CMK (cell line): ENCODE measurements around the gene OR51B4.
"Not testable (repeated sequence)": the region's sequence is repeated elsewhere in the genome, so short reads cannot be mapped to it uniquely, and the experiment has no call there.

Experiments
- DNase-seq: peaks from one replicate; pipeline ENCODE4 v3.0.0-alpha.2; 2010; ENCODE audit warnings: low read depth

Gene OR51B4

DNA sequence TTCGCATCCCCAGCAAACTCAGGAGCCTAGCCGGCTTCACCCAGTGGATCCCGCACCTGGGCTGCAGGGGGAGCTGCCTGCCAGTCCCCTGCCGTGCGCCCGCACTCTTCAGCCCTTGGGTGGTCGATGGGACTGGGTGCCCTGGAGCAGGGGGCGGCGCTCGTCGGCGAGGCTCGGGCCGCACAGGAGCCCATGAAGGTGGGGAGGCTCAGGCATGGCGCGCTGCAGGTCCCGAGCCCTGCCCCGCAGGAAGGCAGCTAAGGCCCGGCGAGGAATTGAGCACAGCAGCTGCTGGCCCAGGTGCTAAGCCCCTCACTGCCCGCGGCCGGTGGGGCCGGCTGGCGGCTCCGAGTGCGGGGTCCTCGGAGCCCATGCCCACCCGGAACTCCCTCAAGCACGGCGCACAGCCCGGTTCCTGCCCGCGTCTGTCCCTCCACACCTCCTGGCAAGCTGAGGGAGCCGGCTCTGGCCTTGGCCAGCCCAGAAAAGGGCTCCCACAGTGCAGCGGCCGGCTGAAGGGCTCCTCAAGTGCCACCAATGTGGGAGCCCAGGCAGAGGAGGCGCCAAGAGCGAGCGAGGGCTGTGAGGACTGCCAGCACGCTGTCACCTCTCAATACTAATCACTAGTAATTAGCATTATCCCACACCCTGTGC, 7.3 kb downstream of the OR51B4 start:
- DNase-seq: not testable (repeated sequence)

DNA sequence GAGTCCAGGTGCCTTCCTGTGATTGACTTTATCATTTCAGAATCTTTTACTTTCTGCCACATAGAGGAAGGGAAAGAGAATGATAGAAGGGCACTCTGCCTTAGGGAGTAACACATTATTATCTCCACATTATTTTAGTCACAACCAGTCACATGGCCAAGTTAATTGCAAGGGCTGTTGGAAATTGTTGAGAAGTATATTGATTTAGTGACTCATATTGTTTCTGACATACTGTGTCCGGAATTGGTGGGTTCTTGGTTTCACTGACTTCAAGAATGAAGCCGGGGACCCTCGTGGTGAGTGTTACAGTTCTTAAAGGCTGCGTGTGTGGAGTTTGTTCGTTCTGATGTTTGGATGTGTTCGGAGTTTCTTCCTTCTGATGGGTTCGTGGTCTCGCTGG, 8.7 kb downstream of the OR51B4 start:
- no peak for DNase-seq

DNA sequence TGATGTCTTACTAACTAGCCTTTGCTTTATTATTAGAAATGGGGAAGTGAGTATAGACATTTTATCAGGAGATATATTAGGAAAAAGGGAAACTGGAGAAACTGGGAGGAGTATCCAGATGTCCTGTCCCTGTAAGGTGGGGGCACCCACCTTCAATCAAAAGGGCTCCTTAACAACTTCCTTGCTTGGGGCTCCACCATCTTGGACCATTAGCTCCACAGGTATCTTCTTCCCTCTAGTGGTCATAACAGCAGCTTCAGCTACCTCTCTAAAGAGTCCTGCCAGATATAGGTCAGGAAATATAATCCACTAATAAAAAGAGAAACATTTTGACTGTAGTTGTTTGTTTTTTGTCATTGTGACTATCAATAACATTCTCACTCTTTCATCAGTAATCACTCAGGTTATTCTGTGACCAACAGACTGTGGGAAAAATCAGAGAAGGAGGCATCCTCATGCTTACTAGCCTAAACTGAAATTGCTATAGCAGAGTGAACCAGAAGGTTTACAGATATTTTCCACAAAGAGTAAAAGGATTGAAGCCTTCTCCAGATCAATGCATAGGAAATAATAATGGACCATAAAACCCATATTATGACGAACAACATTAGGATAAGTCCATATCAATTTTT, 10.4 kb downstream of the OR51B4 start:
- DNase-seq: no peak

DNA sequence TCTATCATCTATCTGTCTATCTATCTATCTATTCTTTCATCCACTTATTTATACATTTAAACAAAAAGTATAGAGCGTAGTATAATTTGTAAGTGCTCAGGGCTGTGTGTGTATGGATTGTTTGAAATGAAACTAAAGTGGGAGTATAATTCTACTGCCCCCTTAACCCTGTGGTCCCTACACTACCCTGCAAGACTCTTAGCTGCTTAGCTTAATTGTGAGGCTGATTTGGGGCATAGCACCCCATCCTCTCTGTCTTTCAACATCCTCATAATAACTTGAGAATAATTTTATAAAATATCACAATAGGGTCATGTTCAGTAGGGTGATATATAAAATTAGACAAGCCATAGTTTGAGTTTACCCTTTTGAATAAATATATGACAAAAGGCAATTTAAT, 11.6 kb downstream of the OR51B4 start:
- DNase-seq: no peak

DNA sequence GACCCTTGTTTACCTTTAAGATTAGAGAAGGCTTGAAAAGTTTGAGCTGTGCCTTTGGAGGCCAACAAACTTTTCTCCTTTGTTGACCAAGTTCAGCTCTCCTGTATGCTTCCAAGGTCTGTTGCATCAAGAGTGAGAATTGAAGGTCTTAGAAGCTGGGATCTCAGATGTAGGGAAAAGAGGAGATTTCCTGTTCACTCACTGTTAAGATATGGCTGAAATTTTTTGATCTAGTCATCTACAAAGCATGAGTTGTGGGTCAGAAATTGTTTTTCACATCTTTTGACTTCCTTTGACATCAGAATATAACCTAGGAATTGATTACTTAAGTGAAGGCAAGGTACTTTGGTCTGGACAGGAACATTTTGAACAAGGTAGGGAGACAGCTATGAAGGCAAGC, 12.1 kb downstream of the OR51B4 start:
- DNase-seq: no peak

DNA sequence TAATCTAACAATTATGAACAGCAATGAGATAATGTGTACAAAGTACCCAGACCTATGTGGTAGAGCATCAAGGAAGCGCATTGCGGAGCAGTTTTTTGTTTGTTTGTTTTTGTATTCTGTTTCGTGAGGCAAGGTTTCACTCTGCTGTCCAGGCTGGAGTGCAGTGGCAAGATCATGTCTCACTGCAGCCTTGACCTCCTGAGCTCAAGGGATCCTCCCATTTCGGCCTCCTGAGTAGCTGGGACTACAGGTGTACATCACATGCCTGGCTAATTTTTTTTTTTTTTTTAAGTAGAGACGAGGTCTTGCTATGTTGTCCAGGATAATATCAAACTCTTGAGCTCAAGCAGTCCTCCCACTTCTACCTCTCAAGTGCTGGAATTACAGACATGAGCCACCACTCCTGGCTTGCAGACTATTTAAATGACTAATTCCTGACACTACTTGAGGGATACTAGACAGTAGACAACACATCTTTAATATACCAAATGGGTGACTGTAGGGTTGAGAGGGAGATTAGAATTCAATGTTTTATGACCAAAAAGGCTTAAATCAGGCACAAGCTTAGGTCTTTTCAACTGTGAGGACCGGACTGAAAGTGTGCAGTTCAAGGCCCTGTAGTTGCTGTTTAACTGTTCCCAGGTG, 12.7 kb downstream of the OR51B4 start:
- DNase-seq: no peak

DNA sequence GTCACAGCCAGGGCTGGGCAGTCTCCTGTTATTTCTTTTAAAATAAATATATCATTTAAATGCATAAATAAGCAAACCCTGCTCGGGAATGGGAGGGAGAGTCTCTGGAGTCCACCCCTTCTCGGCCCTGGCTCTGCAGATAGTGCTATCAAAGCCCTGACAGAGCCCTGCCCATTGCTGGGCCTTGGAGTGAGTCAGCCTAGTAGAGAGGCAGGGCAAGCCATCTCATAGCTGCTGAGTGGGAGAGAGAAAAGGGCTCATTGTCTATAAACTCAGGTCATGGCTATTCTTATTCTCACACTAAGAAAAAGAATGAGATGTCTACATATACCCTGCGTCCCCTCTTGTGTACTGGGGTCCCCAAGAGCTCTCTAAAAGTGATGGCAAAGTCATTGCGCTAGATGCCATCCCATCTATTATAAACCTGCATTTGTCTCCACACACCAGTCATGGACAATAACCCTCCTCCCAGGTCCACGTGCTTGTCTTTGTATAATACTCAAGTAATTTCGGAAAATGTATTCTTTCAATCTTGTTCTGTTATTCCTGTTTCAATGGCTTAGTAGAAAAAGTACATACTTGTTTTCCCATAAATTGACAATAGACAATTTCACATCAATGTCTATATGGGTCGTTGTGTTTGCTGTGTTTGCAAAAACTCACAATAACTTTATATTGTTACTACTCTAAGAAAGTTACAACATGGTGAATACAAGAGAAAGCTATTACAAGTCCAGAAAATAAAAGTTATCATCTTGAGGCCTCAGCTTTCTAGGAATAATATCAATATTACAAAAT, 13.4 kb downstream of the OR51B4 start:
- DNase-seq: no peak

DNA sequence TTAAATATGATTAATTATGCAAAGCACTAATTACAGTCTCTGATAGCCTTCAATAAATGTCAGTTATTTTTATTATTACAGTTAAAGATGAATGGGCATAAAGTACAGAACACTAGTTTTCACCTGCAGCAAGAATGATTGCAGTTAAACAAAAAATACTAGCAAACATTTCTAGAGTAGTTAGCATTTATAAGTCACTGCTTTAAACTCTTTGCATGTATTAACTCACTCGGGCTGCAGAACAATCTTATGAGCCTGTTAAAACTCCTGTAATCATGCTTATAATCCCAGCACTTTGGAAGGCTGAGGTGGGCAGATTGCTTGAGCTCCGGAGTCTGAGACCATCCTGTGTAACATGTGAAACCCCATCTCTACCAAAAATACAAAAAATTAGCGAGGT, 14.8 kb downstream of the OR51B4 start:
- DNase-seq: no peak

DNA sequence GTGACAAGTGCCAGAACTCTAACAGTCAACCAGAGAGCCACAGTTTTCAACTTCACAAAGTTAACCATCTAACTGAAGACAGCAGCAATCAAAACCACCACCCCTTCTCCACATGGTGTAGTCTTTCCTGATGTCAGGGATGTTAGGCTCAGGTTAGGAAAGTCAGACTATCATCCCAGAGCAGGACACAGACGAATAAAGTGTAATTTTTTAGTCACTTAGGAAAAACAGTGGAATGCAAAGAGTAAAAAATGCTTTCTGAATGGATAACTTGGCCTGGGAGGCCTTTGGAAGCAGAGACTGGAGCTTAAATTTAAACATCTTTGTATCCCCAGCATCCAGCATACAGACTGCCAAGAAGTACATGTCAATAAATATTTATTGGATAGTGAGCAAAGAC, 15.4 kb downstream of the OR51B4 start:
- DNase-seq: no peak

DNA sequence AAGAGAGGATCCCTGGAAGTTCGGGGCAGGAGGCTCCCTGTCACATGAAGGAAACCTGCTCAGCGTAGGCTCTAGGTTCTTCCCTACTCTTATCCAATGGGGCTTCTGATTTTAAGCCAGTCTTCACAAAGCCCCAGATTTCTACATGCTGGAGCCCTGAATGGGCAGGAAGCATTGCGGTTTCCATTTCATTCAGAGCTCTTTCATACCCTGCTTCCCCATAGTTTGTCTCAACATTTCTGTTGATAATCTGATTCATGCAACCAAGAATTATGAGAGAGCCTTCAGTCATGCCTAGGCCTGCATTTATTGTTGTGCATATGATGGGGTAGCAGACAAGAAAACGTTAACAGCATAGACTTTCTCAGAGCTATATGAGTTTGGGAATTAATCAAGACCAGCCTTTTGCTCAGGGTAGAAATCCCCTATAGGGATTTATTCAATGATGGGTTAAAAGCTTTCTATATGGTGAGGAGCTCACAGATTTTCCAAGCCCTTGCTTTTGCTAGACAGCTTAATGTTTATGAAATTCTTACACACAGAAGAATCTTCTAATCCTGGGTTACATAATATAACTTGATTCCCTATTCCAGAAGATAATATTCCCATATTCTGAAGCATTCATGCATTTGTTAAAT, 15.9 kb downstream of the OR51B4 start:
- DNase-seq: no peak

DNA sequence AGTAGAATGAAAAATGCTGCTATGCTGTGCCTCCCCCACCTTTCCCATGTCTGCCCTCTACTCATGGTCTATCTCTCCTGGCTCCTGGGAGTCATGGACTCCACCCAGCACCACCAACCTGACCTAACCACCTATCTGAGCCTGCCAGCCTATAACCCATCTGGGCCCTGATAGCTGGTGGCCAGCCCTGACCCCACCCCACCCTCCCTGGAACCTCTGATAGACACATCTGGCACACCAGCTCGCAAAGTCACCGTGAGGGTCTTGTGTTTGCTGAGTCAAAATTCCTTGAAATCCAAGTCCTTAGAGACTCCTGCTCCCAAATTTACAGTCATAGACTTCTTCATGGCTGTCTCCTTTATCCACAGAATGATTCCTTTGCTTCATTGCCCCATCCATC, 17.1 kb downstream of the OR51B4 start:
- peak; percentile 55 for DNase-seq

DNA sequence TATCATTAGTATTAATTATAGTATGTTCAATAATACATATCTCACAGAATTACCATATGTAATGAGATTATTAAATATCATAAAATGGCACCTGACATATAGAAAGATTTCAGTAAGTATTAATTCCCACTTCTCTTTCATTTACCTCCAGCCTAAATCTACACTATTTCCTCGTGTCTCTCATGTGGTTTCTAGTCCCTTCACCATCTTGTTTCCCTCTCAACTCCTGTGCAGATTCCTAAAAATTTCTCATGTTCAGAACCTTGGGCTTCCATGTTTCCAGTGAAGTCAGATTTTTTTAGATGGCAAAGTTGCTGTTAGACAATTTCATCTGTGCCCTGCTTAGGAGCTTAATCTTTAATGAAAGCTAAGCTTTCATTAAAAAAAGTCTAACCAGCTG, 17.9 kb downstream of the OR51B4 start:
- no peak for DNase-seq

DNA sequence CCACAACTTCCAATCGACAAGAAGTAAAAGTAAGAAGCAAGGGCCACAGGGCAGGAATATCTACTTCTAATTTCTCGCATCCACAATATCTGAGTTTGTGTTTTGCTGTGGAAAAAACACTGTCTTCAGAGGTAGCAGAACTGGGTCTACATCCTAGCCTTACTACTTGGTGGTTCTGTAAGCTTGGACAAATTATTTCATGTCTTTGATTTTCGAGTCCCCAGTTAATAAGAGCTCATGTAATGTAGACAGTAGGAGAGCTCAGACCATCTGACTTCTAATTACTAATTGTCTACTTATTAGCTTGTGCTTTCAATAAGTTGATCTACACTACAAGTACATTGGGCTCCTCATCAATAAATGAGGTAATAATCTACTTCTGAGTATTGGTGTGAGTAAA, 18.7 kb downstream of the OR51B4 start:
- DNase-seq: no peak

DNA sequence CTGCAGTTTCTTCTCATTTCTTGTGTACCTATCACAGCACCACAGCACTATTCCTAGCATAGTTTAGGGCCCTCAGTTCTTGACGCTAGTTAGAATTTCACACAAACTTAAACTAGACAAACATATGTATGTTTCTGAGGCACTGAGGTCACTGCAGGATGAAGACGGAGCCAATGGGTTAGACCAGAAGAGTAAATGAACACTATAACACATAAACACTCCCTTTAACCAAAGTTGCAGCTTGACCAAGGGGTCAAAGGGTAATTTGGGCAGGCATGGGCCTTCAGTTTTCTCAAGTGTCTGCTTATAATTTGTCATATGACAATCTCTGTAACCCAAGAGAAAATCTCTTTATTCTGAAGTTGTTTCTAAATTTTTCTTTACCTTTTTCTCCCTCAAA, 19.1 kb downstream of the OR51B4 start:
- DNase-seq: no peak

DNA sequence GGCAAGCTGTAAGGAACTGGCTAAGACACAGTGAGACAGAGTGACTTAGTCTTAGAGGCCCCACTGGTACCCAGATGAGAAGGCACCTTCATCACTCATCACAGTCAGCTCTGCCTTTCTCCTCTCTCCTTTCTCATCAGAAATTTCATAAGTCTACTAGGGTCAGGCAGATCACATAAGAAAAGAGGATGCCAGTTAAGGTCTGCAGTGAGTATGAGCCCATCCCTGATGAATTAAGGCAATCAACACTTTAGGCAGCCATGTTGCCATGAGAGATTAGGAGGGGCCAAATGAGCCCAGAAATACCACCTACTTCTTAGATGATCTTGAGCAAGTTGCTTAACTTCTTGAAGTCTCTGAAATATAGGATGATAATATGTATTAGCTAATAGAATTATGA, 20.1 kb downstream of the OR51B4 start:
- DNase-seq: no peak

DNA sequence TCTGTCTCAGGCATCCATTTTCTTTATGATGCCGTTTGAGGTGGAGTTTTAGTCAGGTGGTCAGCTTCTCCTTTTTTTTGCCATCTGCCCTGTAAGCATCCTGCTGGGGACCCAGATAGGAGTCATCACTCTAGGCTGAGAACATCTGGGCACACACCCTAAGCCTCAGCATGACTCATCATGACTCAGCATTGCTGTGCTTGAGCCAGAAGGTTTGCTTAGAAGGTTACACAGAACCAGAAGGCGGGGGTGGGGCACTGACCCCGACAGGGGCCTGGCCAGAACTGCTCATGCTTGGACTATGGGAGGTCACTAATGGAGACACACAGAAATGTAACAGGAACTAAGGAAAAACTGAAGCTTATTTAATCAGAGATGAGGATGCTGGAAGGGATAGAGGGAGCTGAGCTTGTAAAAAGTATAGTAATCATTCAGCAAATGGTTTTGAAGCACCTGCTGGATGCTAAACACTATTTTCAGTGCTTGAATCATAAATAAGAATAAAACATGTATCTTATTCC, 21.1 kb downstream of the OR51B4 start:
- peak; percentile 94 for DNase-seq

DNA sequence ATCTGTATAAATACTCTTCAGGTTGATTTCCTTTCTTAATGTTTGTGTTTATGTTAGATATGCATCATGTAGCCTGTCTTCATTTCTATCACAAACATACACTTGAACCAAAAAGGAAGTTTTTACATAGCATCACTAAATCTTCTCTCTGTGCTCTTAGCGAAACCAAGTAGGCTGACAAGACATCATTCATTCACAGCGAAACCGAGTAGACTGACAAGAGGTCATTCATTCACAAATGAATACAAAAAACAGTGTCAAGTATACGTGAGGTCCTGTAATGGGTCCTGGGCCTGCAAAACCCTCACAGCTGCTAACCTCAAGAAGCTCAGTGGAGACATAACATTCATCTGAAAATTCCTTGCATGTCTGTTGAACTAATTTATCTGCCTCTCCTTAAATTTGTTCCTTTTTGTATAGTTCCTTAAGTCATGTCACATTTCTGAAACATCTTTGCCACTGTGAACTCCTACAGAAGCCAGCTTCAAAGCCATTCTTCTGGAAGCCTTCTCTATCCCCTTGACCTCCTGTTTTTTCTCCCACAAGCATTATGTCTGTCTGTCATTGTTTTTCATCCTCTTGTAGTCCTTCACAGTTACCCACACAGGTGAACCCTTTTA, 22.2 kb downstream of the OR51B4 start:
- no peak for DNase-seq

DNA sequence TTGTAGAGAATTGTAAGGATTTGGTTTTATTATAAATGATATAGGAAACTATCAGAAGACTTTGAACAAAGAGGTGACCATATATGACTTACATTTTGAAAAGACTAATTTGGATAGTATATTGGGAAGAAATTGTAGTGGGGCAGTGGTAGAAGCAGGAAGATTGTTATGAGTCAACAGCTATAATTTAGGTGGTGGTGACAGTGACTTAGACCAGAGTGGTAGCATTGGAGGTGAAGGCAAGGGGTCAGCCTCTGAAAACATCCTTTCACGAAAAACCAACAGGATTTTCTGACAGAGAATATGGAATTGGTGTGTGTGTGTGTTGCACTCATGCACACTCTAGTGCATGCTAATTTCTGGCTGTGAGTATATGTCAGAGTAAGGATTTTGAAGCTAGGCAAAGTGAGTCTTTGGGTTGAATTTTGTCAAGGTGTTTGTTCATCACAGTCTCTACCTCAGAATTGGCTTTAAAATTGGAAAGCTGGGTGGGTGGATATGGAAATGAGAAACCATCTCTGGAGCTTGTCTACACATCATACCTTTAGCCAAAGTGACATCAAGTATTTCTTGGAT, 23.9 kb downstream of the OR51B4 start:
- DNase-seq: no peak

DNA sequence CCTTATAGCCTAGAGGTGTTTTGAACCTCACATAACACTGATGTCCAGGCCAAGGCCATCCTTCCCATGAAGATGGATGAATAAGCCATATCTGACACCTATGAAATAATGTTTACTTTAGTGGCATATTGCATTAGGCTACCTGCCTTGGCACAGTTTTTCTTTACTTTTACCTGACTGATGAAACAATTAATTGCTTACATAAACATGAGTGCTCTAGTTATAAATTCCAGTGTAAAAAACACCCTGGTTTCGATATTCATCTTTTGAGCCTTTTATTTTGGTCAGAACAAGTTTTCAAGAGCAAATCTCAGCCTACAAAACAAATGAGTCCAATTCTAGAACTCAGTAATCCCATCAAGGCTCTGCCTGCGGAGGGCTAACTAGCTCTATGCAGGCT, 25.0 kb downstream of the OR51B4 start:
- no peak for DNase-seq

DNA sequence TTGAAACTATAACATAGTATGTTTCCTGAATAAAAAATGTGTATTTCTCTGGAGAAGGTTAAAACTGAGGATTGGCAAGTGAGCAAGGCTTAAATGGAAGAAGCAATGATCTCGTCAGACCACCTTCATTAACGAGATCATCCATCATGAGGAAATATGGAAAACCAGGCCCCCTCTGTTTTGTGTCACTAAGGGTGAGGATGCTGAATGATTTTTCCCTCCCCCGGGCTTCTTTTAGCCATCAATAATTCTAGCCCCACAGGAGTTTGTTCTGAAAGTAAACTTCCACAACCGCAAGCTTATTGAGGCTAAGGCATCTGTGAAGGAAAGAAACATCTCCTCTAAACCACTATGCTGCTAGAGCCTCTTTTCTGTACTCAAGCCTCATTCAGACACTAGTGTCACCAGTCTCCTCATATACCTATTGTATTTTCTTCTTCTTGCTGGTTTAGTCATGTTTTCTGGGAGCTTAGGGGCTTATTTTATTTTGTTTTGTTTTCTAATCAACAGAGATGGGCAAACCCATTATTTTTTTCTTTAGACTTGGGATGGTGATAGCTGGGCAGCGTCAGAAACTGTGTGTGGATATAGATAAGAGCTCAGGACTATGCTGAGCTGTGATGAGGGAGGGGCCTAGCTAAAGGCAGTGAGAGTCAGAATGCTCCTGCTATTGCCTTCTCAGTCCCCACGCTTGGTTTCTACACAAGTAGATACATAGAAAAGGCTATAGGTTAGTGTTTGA, 26.2 kb downstream of the OR51B4 start:
- peak; percentile 69 for DNase-seq

DNA sequence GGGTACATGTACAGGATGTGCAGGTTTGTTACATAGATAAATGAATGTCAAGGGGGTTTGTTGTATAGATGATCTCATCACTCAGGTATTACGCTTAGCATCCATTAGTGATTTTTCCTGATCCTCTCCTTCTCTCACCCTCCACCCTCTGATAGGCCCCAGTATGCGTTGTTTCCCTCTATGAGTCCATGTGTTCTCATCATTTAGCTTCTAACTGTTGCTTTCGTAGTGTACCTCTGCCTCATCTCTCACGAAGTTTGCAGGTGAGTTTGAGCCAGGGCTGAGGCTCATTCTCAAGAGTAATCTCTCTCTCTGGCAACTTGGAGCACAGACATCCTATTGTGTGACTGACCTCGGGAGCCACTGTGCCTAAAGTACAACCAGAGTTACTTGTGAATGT, 27.4 kb downstream of the OR51B4 start:
- DNase-seq: no peak
